GM12878 (cell line): ENCODE measurements around the gene EEPD1. TPM values are rescaled to one million over a fixed set of nuclear protein-coding genes. Genes with fewer than 3 reads are reported as not detected.

Source experiments
- ATAC-seq: fragments of 200-7000 bp; cut with Tn5 transposase; 3 replicates; pipeline ENCODE4 v1.9.1; 2020; ENCODE audit warnings: mild to moderate bottlenecking, moderate library complexity
- BruUV-seq: library from RNA; stranded (reverse); fragments of 400-500 nt; replicated peaks from 2 replicates; lab custom pipeline; 2021; lab: Mats Ljungman, UMichigan
- CTCF ChIA-PET: fragments of 300-600 bp; sonication (Branson Sonifier 250); formaldehyde crosslinking; extraction: SDS; loops from one replicate; lab custom pipeline; 2021; ENCODE audit warnings: inconsistent platforms; lab: Yijun Ruan, JAX
- POLR2A ChIA-PET: fragments of 350-600 bp; formaldehyde crosslinking; extraction: SDS; loops from one replicate; lab custom pipeline; 2021; ENCODE audit warnings: inconsistent platforms; lab: Charles Lee
- RAD21 ChIA-PET: fragments of 300-600 bp; sonication (Branson Sonifier 250); formaldehyde crosslinking; loops from one replicate; lab custom pipeline; 2023; ENCODE audit warnings: antibody characterized with exemption; ENCODE audit not compliant: unreplicated experiment; lab: Charles Lee
- SMC1A ChIA-PET: fragments of 300-600 bp; sonication (Branson Sonifier 250); formaldehyde crosslinking; loops from one replicate; lab custom pipeline; 2023; ENCODE audit not compliant: unreplicated experiment, uncharacterized antibody; lab: Charles Lee
- DNase-seq: peaks from one replicate; pipeline ENCODE4 v3.0.0-alpha.2; 2011; ENCODE audit warnings: low read depth, low spot score
- FAIRE-seq: peaks from 3 replicates; lab custom pipeline; 2011; peaks lifted over from hg19 to GRCh38; lab: Jason Lieb, UNC
- H2AFZ ChIP-seq: 2 replicates; pipeline ENCODE4 v1.6.0; 2011; ENCODE audit warnings: low read depth, low read length, control low read depth; ENCODE audit not compliant: control insufficient read depth
- H3K27ac ChIP-seq: 2 replicates; pipeline ENCODE4 v1.5.1; 2011; ENCODE audit warnings: control low read depth; ENCODE audit not compliant: control insufficient read depth, insufficient read depth
- H3K27me3 ChIP-seq, 2 experiments: replicated peaks in 1 of 2; 2 replicates each; pipeline versions ENCODE4 v1.6.0 to v1.6.1; 2011; ENCODE audit warnings: low read length in 1 of 2; ENCODE audit not compliant: control insufficient read depth in 2 of 2, insufficient read depth in 2 of 2
- H3K36me3 ChIP-seq, 2 experiments: 2 replicates each; pipeline ENCODE4 v1.5.1; 2011; ENCODE audit warnings: low read length in 1 of 2; ENCODE audit not compliant: control insufficient read depth in 2 of 2, insufficient read depth in 2 of 2
- H3K4me1 ChIP-seq: 2 replicates; pipeline ENCODE4 v1.6.1; 2011; ENCODE audit warnings: mild to moderate bottlenecking, low read length, moderate library complexity, mixed read lengths; ENCODE audit not compliant: control insufficient read depth, insufficient read depth
- H3K4me2 ChIP-seq: 2 replicates; pipeline ENCODE4 v1.6.0; 2011; ENCODE audit warnings: control low read depth; ENCODE audit not compliant: control insufficient read depth, insufficient read depth
- H3K4me3 ChIP-seq: fragments of 200-600 bp; sonication (generic); 2 replicates; pipeline ENCODE4 v1.5.1; 2016
- H3K79me2 ChIP-seq: 2 replicates; pipeline ENCODE4 v1.6.0; 2011; ENCODE audit warnings: low read length; ENCODE audit not compliant: control insufficient read depth, insufficient read depth
- H3K9ac ChIP-seq: 2 replicates; pipeline ENCODE4 v1.8.0; 2011; ENCODE audit warnings: low read length, control low read depth, mixed read lengths; ENCODE audit not compliant: control insufficient read depth, insufficient read depth
- H3K9me3 ChIP-seq: replicated peaks from 3 replicates; pipeline ENCODE4 v1.5.1; 2011; ENCODE audit warnings: mild to moderate bottlenecking, low read length; ENCODE audit not compliant: control insufficient read depth, insufficient read depth
- H4K20me1 ChIP-seq: 2 replicates; pipeline ENCODE4 v1.6.0; 2011; ENCODE audit not compliant: control insufficient read depth, insufficient read depth
- BCLAF1 ChIP-seq: fragments of 450-650 bp; IDR thresholded peaks from 2 replicates; pipeline ENCODE4 v1.6.1; 2017; ENCODE audit warnings: antibody characterized with exemption, mild to moderate bottlenecking, moderate library complexity
- BMI1 ChIP-seq: fragments of 450-650 bp; IDR thresholded peaks from 2 replicates; pipeline ENCODE4 v1.6.1; 2016; ENCODE audit warnings: mild to moderate bottlenecking, moderate library complexity, borderline replicate concordance
- DPF2 ChIP-seq: fragments of 450-650 bp; IDR thresholded peaks from 2 replicates; pipeline ENCODE4 v1.6.1; 2017; ENCODE audit warnings: mild to moderate bottlenecking
- E2F4 ChIP-seq: IDR thresholded peaks from 2 replicates; pipeline ENCODE4 v1.6.1; 2012; ENCODE audit warnings: low read depth, low read length, improper control_type of control experiment
- MEF2A ChIP-seq: IDR thresholded peaks from 2 replicates; pipeline ENCODE4 v1.6.1; 2011; ENCODE audit warnings: low read depth, mild to moderate bottlenecking, low read length, moderate library complexity; ENCODE audit not compliant: insufficient read depth
- PML ChIP-seq: IDR thresholded peaks from 2 replicates; pipeline ENCODE4 v1.6.1; 2012; ENCODE audit warnings: low read length, inconsistent platforms
- SMAD5 ChIP-seq: IDR thresholded peaks from 2 replicates; pipeline ENCODE4 v1.6.1; 2016; ENCODE audit warnings: antibody characterized with exemption, low read depth
- WGBS: methylation state at CpG from one replicate; pipeline ENCODE4 v1.1.6; 2016; ENCODE audit warnings: low lambda C conversion rate; ENCODE audit not compliant: insufficient replicate concordance, insufficient coverage; ENCODE audit errors: missing lambda C conversion rate; 5-methylcytosine and 5-hydroxymethylcytosine counted together
- in situ Hi-C: fragments of 300-500 bp; cut with MboI; formaldehyde crosslinking; loops from 9 replicates; pipeline ENCODE4 v1.14.3; 2018; ENCODE audit warnings: mixed read lengths
- intact Hi-C: fragments of 100-400 bp; cut with micrococcal nuclease; formaldehyde crosslinking; loops from one replicate; pipeline ENCODE4 v1.14.2; 2022; ENCODE audit not compliant: unreplicated experiment
- polyA plus RNA-seq, 11 experiments: library from polyadenylated mRNA; depleted of rRNA in 4 of 11; unstranded in 6 of 11; stranded (reverse) in 5 of 11; fragments of >200 nt; fragmentation: Nextera tagmentation in 4 of 11; fragmentation: Illumina TruSeq in 1 of 11; extraction: Ambion mirVana in 4 of 11; extraction: Trizol in 1 of 11; gene quantifications; 1 replicate in 1 of 11; 2 replicates in 10 of 11; pipeline versions ENCODE4 v1.2.1 to v1.2.3, GENCODE V29; 2011 to 2016; ENCODE audit warnings: inconsistent platforms in 2 of 11, missing spikeins in 2 of 11, low read depth in 1 of 11
- total RNA-seq, 4 experiments: library from RNA; depleted of rRNA in 3 of 4; stranded (reverse); fragments of >200 nt in 3 of 4; fragmentation: Illumina TruSeq in 1 of 4; extraction: Trizol in 1 of 4; gene quantifications; 2 replicates each; pipeline versions ENCODE4 v1.2.1 to v1.2.3, GENCODE V29; 2013 to 2021

Gene EEPD1
- total and polyA plus RNA-seq, 10 of the 15 experiments (the other 5 are each of a cell fraction or from before 2014, with no cell fraction given), result 0.24 to 2.8 (median 0.86) TPM; not detected in 1

GRCh38 chr7:36296284-36296683 is 143.2 kb downstream of the EEPD1 start:
- TF ChIP-seq BMI1 (no peak), MEF2A (no peak), E2F4 (no peak)
- BruUV-seq, result no TSS peak
- SMC1A ChIA-PET, result interaction anchor here (1.1 kb wide), 1 partner anchor 312 kb away, joined by 4 read pairs; no protein-coding TSS in a partner anchor

GRCh38 chr7:36297364-36298009 is 144.4 kb downstream of the EEPD1 start:
- ATAC-seq (no peak), FAIRE-seq (no peak), DNase-seq (no peak)
- no peaks in the 10 kb centered on the region for H4K20me1 ChIP-seq
- no peaks in the 10 kb centered on the region for H3K36me3 ChIP-seq
- no peak overlapping the region for H3K9ac ChIP-seq
- H3K27ac ChIP-seq, result no peak overlapping the region
- POLR2A ChIA-PET, result no interaction called here
- H3K4me2 ChIP-seq, result no peak overlapping the region
- no peaks in the 10 kb centered on the region for H3K27me3 ChIP-seq
- in situ Hi-C loops (loop anchor here (10.0 kb wide), 1 partner anchor 373 kb away; no protein-coding TSS in a partner anchor), intact Hi-C loops (no loop called here)
- RAD21 ChIA-PET, result interaction anchor here (0.8 to 0.9 kb wide), 2 partner anchors 8 to 20 kb away, joined by 3 read pairs; no protein-coding TSS in a partner anchor
- H3K79me2 ChIP-seq, result no peaks in the 10 kb centered on the region
- H3K9me3 ChIP-seq, result no peaks in the 10 kb centered on the region
- no peak for TF ChIP-seq SMAD5
- TF ChIP-seq BCLAF1, result no peak
- TF ChIP-seq PML, result no peak
- no peak for TF ChIP-seq DPF2
- BruUV-seq, result no TSS peak
- 70% methylated on average over 7 of the region's 7 CpGs for WGBS
- no peaks in the 10 kb centered on the region for H3K4me1 ChIP-seq
- H3K4me3 ChIP-seq, result no peak overlapping the region
- CTCF ChIA-PET, result interaction anchor here (1.3 to 1.9 kb wide), 2 partner anchors 22 to 312 kb away, joined by 3 to 11 read pairs; no protein-coding TSS in a partner anchor
- SMC1A ChIA-PET, result interaction anchor here (0.6 to 1.0 kb wide), 2 partner anchors 80 to 157 kb away, joined by 3 read pairs; no protein-coding TSS in a partner anchor
- no peak overlapping the region for H2AFZ ChIP-seq

More at GRCh38 chr7:36296284-36296683, 143.2 kb downstream of the EEPD1 start:
- in situ Hi-C loops, result loop anchor here (10.0 kb wide), 1 partner anchor 371 kb away; no protein-coding TSS in a partner anchor
- ChIA-PET POLR2A (no interaction called here), RAD21 (interaction anchor here (2.3 kb wide), 1 partner anchor 312 kb away, joined by 8 read pairs; no protein-coding TSS in a partner anchor), CTCF (interaction anchor here (0.6 to 2.0 kb wide), 2 partner anchors 23 to 132 kb away, joined by 3 to 4 read pairs; no protein-coding TSS in a partner anchor)
- ATAC-seq (no peak), FAIRE-seq (no peak), DNase-seq (no peak)
- Histone ChIP-seq H3K4me2 (no peak overlapping the region), H2AFZ (no peak overlapping the region), H3K27ac (no peak overlapping the region), H3K27me3 (no peaks in the 10 kb centered on the region), H3K9me3 (no peaks in the 10 kb centered on the region), H3K79me2 (no peaks in the 10 kb centered on the region), H3K36me3 (no peaks in the 10 kb centered on the region), H3K9ac (no peak overlapping the region), H3K4me1 (no peaks in the 10 kb centered on the region), H3K4me3 (no peak overlapping the region), H4K20me1 (no peaks in the 10 kb centered on the region)
- intact Hi-C loops, result no loop called here
- 0% methylated on average over 1 of the region's 1 CpG for WGBS
